DOHH2 (cell line): Measurements from ENCODE around the gene CCDC158.

Source experiments
- H3F3A ChIP-seq: fragments of 200-600 bp; sonication (generic), shearing (Covaris generic); 2 replicates; pipeline ENCODE4 v1.6.0; 2016; ENCODE audit warnings: antibody characterized with exemption, mild to moderate bottlenecking; ENCODE audit not compliant: control insufficient read depth, insufficient read depth
- H3K27ac ChIP-seq: fragments of 200-600 bp; sonication (generic); 2 replicates; pipeline ENCODE4 v1.5.1; 2014; ENCODE audit warnings: low read depth, mild to moderate bottlenecking, low read length, moderate library complexity
- H3K27me3 ChIP-seq: fragments of 200-600 bp; sonication (generic); 2 replicates; pipeline ENCODE4 v1.6.1; 2014; ENCODE audit warnings: mild to moderate bottlenecking, low read length, mixed read lengths; ENCODE audit not compliant: control insufficient read depth
- H3K36me3 ChIP-seq: fragments of 200-600 bp; sonication (generic); 2 replicates; pipeline ENCODE4 v1.6.1; 2014; ENCODE audit warnings: mild to moderate bottlenecking, low read length, moderate library complexity, mixed read lengths; ENCODE audit not compliant: control insufficient read depth
- H3K4me1 ChIP-seq: fragments of 200-600 bp; sonication (generic); 2 replicates; pipeline ENCODE4 v1.6.1; 2014; ENCODE audit warnings: mild to moderate bottlenecking, low read length, mixed read lengths; ENCODE audit not compliant: control insufficient read depth
- H3K4me2 ChIP-seq: fragments of 200-600 bp; sonication (generic); 2 replicates; pipeline ENCODE4 v1.6.0; 2014; ENCODE audit warnings: mild to moderate bottlenecking, low read length, moderate library complexity
- H3K4me3 ChIP-seq: fragments of 200-600 bp; sonication (generic); 2 replicates; pipeline ENCODE4 v1.5.1; 2014; ENCODE audit warnings: mild to moderate bottlenecking, low read length, mixed read lengths
- H3K79me2 ChIP-seq: fragments of 200-600 bp; sonication (generic); 2 replicates; pipeline ENCODE4 v1.6.1; 2014; ENCODE audit warnings: mild to moderate bottlenecking, low read length, mixed read lengths; ENCODE audit not compliant: control insufficient read depth
- H3K9me2 ChIP-seq: fragments of 200-600 bp; sonication (generic); replicated peaks from 2 replicates; pipeline ENCODE4 v1.6.1; 2014; ENCODE audit warnings: mild to moderate bottlenecking, low read length, mixed read lengths; ENCODE audit not compliant: control insufficient read depth
- H3K9me3 ChIP-seq: fragments of 200-600 bp; sonication (generic); 2 replicates; pipeline ENCODE4 v1.6.1; 2014; ENCODE audit warnings: antibody characterized with exemption, low read length, mixed read lengths; ENCODE audit not compliant: control insufficient read depth, insufficient read depth
- H4K20me1 ChIP-seq: fragments of 200-600 bp; sonication (generic); 2 replicates; pipeline ENCODE4 v1.6.0; 2014; ENCODE audit warnings: low read depth, mild to moderate bottlenecking, antibody characterized with exemption, low read length, moderate library complexity; ENCODE audit not compliant: control insufficient read depth, insufficient read depth
- EZH2phosphoT487 ChIP-seq: fragments of 200-600 bp; sonication (generic); IDR thresholded peaks from 2 replicates; pipeline ENCODE4 v1.6.1; 2017; ENCODE audit warnings: borderline replicate concordance, mild to moderate bottlenecking, antibody characterized with exemption, low read length, moderate library complexity, mixed read lengths
- TF ChIP-seq, protein P1 (sequence below): fragments of 200-600 bp; sonication (generic); IDR thresholded peaks from one replicate; pipeline ENCODE4 v1.5.1; 2014; ENCODE audit warnings: antibody characterized with exemption, mild to moderate bottlenecking, low read depth, low read length; ENCODE audit not compliant: poor library complexity, severe bottlenecking

The CCDC158 gene

DNA sequence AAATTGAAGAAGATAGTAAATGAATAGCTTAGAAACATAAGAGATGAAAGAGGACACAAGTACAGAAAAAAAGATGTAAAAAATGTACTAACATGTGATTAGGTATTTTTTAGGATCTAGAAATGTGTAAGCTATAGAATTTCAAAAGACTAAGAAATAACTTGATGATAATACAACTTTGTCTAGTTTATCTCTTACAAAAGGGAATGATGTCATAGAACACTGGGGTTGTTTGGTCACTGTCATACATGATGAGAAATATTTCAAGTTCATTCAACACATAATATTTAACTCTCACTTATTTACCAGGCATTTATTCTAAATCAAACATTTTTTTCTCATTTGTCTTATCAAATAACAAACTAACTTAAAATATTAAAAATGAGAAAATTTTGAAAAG lies 95.9 kb downstream of the CCDC158 start:
- Histone ChIP-seq H3F3A (no peaks in the 10 kb centered on the region), H4K20me1 (no peaks in the 10 kb centered on the region), H3K36me3 (no peaks in the 10 kb centered on the region), H3K4me1 (no peaks in the 10 kb centered on the region), H3K27me3 (no peaks in the 10 kb centered on the region), H3K4me2 (no peak overlapping the region), H3K4me3 (no peak overlapping the region), H3K79me2 (no peaks in the 10 kb centered on the region), H3K9me2 (no peaks in the 10 kb centered on the region), H3K9me3 (peaks cover 11% of the 10 kb centered on the region; the same call in 1 of the 2 replicates), H3K27ac (no peak overlapping the region)
- TF ChIP-seq EZH2phosphoT487: no peak
- TF ChIP-seq, protein P1, sequence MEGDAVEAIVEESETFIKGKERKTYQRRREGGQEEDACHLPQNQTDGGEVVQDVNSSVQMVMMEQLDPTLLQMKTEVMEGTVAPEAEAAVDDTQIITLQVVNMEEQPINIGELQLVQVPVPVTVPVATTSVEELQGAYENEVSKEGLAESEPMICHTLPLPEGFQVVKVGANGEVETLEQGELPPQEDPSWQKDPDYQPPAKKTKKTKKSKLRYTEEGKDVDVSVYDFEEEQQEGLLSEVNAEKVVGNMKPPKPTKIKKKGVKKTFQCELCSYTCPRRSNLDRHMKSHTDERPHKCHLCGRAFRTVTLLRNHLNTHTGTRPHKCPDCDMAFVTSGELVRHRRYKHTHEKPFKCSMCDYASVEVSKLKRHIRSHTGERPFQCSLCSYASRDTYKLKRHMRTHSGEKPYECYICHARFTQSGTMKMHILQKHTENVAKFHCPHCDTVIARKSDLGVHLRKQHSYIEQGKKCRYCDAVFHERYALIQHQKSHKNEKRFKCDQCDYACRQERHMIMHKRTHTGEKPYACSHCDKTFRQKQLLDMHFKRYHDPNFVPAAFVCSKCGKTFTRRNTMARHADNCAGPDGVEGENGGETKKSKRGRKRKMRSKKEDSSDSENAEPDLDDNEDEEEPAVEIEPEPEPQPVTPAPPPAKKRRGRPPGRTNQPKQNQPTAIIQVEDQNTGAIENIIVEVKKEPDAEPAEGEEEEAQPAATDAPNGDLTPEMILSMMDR: no peak

GRCh38 chr4:76322236-76322635 lies 98.7 kb downstream of the CCDC158 start:
- Histone ChIP-seq H3K9me2 (no peaks in the 10 kb centered on the region), H3F3A (no peaks in the 10 kb centered on the region), H3K9me3 (peaks cover 8% of the 10 kb centered on the region; the same call in 1 of the 2 replicates), H3K27me3 (no peaks in the 10 kb centered on the region), H3K27ac (no peak overlapping the region), H3K4me1 (no peaks in the 10 kb centered on the region), H3K4me3 (no peak overlapping the region), H4K20me1 (no peaks in the 10 kb centered on the region), H3K4me2 (no peak overlapping the region), H3K36me3 (no peaks in the 10 kb centered on the region), H3K79me2 (no peaks in the 10 kb centered on the region)
- TF ChIP-seq, protein P1: no peak
- no peak for TF ChIP-seq EZH2phosphoT487

DNA sequence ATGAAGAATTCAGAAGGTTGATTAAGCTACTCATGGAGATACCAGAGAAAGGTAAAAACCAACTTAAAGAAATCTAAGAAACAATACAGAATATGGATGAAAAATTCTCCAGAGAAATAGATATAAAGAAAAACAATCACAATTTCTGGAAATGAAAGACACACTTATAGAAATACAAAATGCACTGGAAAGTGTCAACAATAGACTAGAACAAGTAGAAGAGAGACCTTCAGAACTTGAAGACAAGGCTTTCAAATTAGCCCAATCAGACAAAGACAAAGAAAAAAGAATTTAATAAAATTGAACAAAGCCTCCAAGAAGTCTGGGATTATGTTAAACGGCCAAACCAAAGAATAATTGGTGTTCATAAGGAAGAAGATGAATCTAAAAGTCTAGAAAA lies 104.8 kb downstream of the CCDC158 start:
- Histone ChIP-seq H3K4me2 (no peak overlapping the region), H3K27ac (no peak overlapping the region), H3K36me3 (no peaks in the 10 kb centered on the region), H3K4me1 (no peaks in the 10 kb centered on the region), H3K27me3 (no peaks in the 10 kb centered on the region), H3K4me3 (no peak overlapping the region), H3K9me3 (no peaks in the 10 kb centered on the region), H3K9me2 (no peaks in the 10 kb centered on the region), H3F3A (no peaks in the 10 kb centered on the region), H4K20me1 (no peaks in the 10 kb centered on the region), H3K79me2 (no peaks in the 10 kb centered on the region)
- TF ChIP-seq, protein P1: no peak
- TF ChIP-seq EZH2phosphoT487: no peak
